HG03060 (cell line): ENCODE data around the gene FOXB1.

Experiments used
- ATAC-seq: cut with Tn5 transposase; IDR thresholded peaks from one replicate; pipeline ENCODE4 v1.9.1; 2021; ENCODE audit warnings: low read depth, moderate number of reproducible peaks; ENCODE audit not compliant: unreplicated experiment

Gene FOXB1

DNA sequence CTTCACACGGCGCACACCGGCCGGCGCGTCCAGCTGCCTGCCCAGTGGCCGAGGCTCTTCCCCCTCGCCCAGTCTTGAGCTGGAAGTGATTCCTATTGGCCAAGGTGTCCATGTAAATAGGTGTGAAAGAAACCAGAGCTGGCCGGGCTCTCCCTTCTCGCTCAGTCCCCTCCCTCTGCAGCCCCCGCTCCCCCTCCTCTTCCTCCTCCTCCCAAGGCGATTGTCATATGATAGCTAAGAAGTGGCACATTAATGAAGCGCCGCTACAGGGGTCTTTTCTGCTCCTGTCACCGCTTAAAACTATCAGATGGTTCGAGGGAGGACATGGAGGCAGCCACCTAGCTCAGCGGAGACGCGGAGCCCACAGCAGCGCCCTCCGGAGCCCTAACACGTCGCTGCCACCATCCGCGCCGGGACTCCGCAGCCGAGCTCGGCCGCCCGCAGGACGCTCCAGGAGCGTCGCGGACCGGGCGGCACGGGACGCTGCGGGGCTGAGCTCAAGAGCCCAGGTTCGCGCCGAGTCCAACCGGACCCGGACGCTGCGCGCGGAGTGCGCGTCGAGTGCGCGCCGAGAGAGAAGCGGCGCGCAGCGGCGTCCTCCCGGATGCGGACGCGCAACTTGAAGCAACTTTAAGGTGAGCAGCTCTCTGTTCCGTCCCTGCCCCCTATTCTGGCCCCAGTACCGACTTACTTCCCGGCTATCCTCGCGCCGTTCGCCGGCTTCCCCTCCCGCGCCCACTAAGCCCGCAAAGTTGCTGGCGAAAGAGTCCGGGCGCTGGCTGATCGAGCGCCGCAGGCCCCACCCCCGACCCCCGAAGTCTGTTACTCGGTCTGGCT is at the start of gene FOXB1:
Gene FOXB1, plus strand, starts transcription at position 303 of the 837 bp plus-strand sequence. CDS start 653 bp downstream, outside the sequence.
- no peak for ATAC-seq

DNA sequence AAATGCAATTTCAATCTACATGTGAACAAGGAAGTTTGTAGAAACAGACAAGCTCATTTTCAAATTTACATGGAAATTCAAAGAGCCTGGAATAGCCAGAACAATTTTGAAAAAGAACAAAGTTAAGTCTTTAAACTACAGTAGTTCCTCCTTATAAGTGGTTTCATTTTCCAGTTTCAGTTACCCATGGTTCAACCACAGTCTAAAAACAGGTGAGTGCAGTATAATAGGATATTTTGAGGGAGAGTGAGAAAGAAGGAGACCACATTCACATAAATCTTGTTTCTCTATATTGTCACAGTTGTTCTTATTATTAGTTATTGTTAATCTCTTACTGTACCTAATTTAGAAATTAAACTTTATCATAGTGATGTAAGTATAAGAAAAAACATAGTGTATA is 45.8 kb upstream of the FOXB1 start:
- no peak for ATAC-seq

DNA sequence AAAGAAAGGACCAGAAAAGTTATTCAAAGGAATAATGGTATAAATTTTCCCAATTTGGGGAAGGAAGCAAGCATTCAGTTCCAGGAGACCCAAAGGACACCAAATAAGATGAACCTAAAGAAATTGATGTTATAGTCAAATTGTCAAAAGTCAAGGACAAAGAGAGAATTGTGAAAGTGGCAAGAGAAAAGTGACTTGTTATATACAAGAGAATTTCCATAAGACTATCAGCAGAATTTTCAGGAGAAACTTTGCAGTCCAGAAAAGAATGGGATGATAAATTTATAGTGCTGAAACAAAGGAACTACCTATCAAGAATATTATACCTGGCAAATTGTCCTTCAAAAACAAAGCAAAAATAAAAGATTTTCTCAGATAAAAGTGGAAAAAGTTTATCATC is 43.8 kb upstream of the FOXB1 start:
- no peak for ATAC-seq

DNA sequence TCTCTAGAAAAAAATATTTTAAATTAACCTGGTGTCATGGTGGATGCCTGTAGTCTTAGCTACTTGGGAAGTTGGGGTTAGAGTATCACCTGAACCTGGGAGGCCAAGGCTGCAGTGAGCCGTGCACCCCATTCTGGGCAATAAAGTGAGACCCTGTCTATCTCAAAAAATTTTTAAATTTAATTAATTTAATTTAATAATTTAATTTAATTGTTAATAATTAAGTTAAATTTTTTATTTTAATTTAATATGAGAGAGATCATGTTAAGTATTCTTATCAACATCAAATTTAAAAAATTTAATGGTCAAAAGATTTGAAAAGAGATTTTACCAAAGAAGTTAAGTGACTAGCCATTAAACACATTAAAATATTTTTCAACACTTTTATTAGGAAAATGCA is 40.8 kb upstream of the FOXB1 start:
- no peak for ATAC-seq

DNA sequence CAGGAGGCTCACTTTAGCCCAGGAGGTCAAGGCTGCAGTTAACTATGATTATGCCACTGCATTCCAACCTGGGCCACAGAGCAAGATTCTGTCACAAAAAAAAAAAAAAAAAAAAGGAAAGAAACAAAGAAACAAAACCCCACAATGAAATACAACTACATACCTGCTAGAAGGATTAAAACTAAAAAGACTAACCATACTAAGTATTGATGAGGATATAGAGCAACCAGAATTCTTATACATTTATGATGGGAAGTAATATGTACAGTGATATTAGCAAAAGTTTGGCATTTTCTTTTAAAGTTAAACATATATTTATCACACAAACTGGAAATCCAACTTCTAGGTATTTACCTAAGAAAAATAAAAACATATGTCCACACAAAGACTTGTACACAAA is 40.2 kb upstream of the FOXB1 start:
- ATAC-seq, result no peak

DNA sequence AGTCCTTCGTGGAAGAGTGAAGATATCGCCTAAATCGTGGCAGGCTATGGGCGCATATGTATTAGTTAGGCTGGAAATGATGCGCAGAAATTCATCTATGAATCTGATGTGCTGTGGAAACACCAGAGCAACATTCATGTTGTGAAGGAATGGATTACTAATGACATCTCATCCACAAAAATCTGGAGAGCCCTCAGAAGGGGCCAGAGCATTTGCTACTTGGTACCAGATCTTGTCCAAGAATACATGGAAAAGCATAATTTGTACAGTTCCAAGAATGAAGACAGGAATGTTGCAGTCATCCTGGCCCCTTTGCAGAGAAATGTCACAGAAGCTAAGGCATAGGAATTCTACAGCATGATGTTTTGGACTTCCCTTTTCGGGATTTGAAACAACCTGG is 38.4 kb upstream of the FOXB1 start:
- ATAC-seq, result no peak

DNA sequence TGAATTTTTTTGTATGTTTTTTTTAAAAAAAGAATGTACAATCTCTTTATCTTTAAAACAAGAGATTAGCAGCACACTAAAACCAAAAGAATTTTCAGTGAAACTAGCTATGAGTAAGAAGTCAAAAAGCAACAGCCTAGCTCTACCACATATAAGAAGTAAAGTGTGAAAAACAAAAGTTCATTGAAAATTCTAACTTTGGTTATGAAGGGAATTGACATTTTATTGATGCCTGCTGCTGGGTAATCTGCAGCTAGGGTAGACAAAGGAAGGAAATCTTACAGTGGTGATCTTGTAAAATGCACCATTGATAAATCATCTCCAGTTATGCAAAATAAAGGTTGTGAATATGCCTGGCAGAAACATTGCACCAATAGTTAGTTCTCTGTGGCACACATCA is 37.8 kb upstream of the FOXB1 start:
- ATAC-seq, result no peak

DNA sequence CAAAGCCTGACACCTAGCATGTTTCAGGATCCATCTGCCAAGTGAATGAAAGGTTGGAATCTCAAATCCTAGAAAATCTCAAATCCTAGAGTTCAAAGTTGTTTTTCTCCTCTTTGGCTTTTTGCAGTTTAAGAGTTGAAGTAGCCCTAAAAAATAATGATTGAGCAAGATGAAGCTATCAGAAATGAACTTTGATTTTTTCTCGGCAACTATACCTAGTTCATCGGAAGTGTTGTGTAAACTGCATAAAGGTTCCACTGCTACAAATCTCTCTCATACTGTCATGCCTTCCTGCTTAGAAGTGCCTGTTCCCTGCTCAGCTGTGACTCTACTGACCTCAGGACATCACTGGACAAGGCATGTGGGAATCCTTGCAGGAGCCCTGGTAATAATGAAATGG is 35.8 kb upstream of the FOXB1 start:
- no peak for ATAC-seq

DNA sequence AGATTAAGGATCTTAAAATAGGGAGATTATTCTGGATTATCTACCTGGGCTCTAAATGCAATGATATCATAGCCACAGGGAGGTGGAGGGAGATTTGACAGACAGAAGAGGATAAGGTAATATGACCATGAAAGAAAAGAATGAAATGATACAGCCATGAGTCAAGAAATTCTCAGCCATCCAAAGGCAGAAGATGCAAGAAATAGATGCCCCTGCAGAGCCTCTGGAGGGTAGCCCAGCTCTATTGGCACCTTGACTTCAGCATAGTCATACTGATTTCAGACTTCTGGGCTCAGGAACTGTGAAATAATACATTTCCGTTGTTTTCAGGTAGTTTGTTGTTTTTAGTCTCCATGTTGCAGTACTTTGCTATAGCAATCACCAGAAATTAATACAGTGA is 31.9 kb upstream of the FOXB1 start:
- ATAC-seq, result no peak

DNA sequence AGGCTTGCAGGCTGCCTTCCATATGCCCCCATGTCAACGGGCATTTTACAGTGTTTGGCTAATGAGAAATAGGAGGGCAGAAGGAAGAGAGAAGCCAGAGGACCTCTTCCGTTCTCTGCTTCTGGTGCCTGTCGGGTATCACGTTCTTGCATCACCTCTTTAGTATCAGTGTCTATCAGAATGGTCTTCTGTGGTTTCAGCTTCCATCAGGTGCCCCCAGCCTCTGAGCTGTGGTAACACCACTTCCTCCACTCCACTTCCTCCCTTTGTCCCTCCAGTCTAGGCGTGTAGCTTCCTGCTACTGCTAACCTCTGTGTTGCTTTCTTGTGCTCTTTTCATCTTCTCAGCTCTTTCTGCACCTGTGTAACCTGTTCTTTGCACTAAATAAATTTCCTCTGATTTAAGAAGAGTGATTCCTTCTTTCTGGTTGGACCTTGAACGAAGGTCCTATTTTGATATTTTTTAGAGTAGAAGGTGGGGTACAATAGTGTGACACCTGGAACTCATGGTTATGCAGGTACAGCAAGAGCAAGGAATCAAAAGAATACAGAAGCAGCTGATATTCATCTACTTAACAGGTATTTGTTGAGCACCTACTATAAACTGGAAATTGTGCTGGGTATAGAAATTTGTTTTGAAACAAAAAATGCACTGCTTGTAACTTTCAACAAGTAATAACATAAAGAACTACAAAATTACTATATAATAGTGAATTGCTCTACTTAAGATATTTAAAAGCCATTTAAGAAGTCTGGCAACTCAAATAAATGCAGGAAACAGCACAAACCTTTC is 27.4 kb upstream of the FOXB1 start:
- ATAC-seq, result peak; percentile 62

DNA sequence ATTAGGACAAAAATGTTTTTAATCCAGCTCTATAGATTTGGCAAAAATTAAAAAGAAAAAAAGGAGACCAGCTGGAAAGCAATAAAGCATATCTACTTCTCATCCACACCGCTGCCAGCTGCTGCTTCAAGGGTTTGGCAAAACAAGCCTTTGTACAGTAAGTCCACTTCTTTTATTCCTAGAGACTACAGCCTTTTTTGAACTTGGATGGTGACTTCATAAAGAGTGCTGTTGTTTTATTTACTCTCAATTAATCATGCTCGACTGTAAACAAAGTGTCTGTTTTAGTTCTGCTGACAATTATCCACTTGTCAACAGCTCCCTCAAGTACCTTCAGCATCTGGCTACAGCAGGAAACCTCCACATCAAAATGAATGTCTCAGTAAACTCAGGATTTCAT is 12.3 kb upstream of the FOXB1 start:
- no peak for ATAC-seq

DNA sequence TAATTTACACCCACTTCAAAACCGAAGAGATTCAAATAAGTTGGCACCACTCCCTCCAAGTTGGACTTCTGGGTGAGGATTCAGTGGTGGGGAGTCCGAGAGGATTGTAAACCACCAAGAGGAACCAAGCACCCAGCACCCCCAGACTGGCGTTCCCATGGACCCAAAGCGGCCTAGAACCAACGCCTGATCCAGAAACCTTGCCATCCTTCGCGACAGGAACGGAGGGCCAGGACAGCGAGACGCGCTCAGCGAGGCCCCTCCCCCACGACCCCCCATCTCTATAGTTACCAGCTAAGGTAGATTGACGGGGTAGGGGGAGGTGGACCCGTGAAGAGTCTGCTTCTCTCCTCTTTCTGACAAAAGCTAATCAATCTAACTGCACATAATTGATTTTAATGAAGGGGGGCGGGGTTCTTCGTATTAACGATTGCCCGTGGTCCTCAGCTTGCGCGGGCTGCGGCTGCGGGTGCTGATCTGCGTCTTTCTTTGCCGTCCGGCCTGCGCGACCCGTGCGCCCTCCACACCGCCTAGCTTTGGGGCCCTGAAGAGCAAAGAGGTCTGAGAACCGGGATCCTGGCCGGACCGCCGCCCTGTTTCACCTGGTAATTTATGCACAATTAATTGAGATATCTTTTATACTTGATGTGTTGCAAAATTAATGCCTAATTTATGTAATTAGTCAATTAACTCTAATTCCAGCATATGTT is 10.9 kb upstream of the FOXB1 start:
- no peak for ATAC-seq

DNA sequence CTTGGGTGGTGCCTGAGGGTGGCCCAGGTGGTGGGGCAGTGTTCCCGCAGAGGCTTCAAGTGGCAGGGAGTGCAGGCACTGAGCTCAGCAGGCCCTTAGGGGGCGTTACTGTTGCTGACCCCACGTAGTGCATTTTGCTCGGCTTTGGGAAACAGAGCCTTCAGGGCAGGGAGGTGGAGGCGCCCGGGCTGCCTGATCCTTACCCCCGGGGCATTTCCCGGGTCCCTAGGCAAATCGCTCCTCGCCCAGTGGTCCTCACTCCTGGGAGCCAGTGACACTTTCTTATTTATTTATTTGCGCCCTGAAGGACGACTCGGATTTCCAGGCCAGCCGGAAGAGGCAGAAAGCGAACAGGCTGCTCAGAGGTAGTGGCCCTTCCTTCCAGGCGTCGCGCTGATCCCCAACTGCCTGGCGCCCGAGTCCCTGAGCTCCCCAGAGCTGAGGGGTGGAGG is 10.1 kb upstream of the FOXB1 start:
- no peak for ATAC-seq

DNA sequence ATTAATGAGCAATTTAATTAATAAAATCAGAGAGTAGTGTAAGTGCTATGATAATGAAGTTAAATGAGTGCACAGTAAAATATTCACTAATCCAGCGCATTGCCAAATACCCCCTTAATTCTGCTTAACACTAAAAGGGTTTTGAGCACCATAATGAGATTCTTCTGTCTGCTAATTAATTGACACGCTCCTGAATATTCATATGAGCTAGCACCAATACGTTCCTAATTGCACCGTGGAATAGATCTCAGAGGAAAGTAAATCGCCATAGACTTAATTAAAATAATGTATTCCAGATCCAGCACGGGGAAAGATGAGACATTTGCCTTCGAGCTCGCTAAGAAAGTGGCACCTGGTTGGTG is 9.6 kb upstream of the FOXB1 start:
- no peak for ATAC-seq

DNA sequence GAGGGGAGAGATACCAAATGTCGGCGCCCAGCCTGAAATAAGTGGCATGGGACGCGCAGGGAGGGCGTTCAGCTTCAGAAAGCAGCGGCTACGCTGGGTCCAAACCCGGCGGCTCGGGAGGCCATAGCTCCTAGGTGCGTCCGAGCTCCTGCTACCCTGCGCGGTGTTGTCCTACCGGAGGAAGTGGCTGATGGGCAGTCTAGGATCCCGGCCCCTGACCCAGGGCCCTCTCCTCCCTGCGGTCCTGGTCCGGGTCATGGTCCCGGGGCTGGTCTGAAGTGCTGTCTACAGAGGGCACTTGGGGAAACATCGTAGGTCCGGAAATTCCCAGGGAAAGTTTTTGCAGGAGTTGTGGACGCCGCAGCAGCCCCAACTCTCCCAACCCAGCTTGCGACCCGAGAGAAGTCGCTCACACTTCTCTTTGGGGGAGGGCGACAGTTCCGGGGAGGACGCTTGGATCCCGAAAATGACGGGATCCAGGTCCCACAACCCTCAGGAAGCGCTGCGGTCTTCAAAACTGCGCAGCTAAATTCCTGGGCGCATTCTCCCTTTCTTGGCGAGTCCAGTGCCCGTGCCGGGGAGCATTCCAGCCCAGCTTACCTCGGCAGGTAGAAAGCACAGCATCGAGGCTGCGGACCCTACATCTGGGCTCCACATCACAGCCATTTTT is 9.1 kb upstream of the FOXB1 start:
- ATAC-seq, result no peak

DNA sequence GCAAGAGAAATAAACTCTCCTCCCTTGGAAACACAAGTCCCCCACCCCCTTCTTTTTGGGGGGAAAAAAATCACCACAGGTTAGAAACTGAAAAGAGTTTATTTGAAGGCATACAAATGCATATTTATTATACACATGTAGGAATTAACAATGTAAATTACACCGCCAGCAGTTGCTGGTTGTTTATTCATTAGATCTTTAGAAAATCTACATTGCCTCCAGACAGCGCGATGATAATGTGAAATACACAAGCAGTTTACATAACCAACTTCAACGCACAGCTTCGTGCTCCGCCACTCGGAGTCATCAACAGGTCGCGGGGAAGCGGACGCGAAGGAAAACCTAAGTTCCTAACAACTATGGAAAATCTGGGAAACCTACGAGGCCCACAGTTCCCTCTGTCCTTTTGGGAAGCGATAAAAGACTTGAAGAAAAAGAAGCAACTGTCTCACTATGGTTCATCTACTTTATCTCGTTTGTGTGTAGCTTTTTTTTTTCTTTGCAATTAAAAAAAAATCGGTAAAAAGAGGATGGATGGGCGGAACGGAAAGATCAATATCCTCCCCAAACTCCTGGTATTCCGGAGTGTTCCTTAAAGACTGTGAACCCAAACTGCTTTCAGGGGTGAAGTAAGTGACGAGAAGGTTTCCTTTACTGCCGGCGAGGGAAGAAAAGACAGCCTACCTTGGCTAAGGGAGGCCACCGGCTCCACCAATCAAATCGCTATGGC is 8.4 kb upstream of the FOXB1 start:
- ATAC-seq, result no peak

DNA sequence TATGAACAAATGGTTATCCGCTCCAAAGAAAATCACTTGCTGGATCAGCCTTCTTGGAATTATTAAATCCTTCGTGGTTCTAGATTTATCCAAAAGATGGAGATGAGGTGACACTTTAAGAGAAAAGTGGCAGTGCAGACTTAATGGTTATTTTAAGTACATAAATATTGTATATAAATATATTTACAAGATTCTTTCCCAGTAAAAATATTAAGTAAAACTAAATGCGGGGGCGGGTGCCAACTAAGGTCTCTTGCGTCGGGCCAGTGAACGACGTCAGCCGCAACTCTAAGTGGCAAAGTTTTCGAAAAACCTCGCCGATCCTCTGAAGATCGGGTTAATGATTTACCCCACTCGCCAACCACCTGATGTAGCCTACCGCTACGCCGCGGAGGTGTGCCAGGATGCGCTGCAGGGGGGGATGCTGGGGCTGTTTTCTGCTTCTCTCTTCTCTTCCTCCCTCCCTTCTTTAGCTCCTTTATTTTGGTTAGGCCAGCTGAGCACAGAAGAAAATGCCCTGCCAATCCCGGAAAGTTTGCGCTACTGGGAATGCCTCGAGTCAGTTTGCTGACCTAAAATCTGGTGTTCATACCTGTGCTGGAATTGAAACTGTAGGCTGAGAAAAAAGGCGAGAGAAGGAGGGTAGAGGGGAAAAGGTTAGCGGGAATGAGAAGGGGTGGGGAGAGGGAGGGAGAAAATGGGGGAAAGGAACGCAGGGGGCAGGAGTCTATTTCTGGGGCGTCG is 7.6 kb upstream of the FOXB1 start:
- no peak for ATAC-seq

DNA sequence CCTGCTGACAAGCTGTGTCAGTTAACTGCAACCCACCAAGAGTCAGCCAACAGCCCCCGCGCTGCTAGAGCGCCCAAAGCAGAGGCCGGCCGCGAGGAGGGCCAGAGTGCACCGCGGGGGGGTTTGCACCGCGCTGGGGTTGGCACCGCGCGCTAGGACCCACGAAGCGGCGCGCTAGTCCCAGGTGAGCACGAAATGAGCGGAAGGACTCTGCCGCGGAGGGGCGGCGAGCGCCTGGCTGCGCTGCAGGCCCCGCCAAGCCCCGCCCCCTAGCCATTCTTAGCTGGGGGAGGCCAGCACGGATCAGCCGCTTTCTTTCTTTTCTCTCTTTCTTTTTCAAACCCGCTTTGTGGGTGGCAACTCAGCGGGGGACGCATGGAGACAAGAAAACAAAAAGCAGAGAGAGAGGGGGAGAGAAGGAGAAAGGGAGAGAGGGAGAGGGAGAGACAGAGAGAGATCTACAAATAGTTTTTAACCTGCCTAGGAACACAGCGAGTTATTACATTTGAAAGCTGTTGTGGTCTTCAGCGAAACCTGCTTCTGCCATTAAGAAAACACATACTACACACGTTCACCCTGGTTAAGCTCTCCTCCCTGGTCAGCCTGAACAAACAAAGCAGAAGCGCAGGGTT is 6.9 kb upstream of the FOXB1 start:
- peak; percentile 58 for ATAC-seq
